ENCODE measurements around the gene SERPINE3.

The SERPINE3 gene

GRCh38 chr13:51328488-51328887 is 11.0 kb upstream of the SERPINE3 start:
- no peak for DNase-seq (ENCODE audit: low read depth)

GRCh38 chr13:51329606-51330005 is 9.9 kb upstream of the SERPINE3 start:
- no peak for DNase-seq (ENCODE audit: low read depth)

- DNase-seq (ENCODE audit: low read depth) = no peak
Observed at GRCh38 chr13:51330791-51331190, 8.7 kb upstream of the SERPINE3 start.

DNA sequence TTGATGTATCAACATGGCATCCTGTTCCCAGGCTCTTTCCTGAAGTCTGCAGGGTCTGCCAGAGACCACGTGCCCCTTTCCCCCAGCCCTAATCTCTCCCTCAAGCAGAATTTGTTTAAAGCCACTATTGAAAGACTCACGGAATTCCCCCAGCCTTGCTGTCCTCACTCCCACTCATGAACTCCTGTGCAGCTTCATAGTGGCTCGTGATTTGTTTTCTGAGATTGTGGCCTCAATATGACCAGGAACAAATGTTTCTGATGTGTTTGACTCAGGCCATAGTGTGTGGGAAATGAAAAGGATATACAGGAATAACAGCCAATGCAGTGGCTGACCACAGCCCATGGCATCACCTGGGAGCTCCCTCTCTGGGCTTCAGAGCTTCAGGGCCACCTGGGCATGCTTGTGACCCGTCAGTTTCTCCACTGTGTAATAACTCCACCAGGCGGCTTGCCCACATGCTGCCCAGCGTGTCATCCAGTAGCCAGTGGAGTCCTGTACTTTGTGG is 8.1 kb upstream of the SERPINE3 start:
- DNase-seq (ENCODE audit: low read depth) = no peak

- DNase-seq (ENCODE audit: low read depth) = no peak
Observed at GRCh38 chr13:51332566-51333361, 6.7 kb upstream of the SERPINE3 start.

DNA sequence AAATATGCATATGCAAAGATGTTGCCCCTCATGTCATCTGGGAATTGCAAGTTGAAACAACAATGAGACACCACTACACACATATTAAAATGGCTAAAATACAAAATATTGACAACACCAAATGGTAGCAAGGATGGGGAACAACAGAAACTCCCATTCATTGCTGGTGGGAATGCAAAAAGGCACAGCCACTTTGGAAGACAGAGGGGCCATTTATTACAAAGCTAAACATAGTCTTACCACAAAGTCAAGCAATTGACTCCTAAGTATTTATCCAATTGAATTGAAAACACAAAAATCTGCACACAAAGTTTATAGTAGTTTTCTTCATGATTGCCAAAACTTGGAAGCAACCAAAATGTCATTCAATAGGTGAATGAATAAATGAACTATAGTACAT is 6.1 kb upstream of the SERPINE3 start:
- no peak for DNase-seq (ENCODE audit: low read depth)

- DNase-seq (ENCODE audit: low read depth) = no peak
Observed at GRCh38 chr13:51333826-51334225, 5.7 kb upstream of the SERPINE3 start.

DNA sequence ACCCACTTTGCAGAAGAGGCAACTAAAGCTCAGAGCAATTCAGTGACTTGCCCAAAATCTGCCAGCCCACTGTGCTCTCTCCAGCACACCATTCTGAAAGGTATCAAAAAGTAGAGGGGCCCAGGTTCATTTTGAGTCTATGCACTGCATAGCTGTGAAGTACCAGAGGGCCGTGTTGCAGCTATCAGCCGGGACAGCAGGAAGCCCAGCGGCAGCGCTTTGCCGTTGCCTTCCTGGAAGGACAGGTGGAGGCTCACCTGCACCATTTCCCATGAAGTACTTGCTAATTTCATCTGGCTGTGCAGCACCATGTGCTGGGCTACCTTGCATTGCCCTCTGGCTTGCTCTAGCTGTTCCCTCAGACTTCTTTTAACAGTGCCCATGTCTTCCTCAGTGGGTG is 2.7 kb upstream of the SERPINE3 start:
- DNase-seq (ENCODE audit: low read depth) = no peak

- DNase-seq (ENCODE audit: low read depth) = no peak
Observed at GRCh38 chr13:51339952-51340732, 651 bp downstream of the SERPINE3 start.

DNA sequence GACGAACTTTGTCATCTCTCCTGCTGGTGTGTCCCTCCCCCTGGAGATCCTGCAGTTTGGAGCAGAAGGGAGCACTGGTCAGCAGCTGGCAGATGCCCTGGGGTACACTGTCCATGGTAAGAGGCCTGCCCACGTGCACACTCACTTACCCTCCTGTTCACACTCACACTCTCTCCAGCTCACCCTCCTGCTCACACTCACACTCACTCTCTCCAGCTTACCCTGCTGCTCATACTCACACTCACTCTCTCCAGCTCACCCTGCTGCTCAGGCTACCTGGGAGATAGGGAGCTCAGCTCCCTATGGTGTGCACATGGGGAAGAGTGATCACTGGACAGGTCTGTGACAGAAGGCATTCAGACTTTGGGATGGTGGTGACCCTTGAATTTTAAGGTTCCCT is 1.7 kb downstream of the SERPINE3 start:
- no peak for DNase-seq (ENCODE audit: low read depth)

DNA sequence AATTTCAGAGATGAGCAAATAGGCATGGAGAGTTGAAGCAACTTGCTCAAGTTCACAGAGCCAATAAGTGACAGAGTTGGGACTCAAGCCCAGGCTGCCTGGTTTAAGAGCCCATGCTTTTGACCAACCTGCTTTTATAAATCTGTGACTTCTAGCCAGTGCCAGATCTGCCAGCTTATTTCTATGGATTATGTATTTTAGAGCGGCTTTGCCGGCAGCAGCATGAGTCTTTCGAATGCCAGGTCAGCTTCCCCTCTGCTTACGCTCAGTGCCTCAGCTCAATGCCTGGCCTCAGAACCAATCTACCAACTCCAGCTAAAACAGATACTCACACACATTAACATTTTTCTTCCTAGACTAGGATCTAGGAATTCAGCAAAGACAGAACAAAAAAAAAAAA is 2.3 kb downstream of the SERPINE3 start:
- DNase-seq (ENCODE audit: low read depth) = no peak

- DNase-seq (ENCODE audit: low read depth) = no peak
Observed at GRCh38 chr13:51342706-51343105, 3.2 kb downstream of the SERPINE3 start.

DNA sequence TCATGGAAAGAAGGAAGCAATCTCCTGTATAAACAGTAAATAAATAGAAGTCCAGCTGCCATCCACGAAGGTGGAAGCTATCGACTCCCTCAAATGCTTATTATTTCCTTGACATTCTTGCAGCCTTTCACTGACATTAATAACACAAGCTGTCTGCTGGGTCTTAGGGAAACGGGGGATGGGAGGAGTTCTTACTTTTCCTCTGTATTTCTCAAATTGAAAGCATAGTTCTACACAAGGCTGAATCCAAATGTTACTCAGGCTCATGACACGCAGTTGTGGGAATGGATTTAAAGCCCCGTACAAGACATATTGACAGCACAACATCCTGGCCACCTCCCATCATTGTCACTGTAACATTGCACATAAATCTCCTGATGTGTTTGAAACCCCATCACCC is 4.0 kb downstream of the SERPINE3 start:
- DNase-seq (ENCODE audit: low read depth) = no peak

DNA sequence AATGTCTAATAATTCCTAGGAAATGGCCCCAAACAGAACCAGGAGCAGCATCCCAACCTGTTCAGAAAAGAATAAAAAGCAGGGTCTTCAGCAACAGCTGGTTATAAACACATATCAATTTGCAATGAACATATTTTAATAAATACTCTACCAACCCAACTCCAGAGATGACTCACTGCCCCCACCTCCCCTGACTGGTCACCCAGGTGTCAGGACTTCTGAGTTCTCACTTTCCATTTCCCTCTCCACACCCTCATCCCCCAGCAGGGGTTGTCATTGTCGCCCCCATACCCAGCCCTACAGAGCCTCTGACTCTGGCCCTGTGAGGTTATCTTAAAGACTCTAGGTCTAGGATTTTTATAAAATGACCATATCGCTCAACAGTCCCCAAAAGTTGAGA is 6.9 kb downstream of the SERPINE3 start:
- no peak for DNase-seq (ENCODE audit: low read depth)

DNA sequence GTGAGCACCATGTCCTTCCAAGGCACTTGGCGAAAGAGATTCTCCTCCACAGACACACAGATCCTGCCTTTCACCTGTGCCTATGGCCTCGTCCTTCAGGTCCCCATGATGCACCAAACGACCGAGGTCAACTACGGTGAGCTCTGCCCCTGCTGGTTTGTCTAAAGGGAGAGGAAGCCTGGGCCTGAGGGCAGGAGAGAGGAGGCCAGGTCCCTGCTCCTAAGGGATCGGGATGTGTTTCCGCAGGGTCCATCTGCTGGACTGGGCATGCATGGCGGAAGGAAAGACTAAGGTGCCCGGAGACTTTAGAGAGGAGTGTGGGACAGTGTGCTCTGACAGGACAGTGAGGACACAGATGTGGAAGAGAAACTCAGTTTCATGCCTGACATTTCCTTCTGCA is 7.6 kb downstream of the SERPINE3 start:
- DNase-seq (ENCODE audit: low read depth) = no peak

DNA sequence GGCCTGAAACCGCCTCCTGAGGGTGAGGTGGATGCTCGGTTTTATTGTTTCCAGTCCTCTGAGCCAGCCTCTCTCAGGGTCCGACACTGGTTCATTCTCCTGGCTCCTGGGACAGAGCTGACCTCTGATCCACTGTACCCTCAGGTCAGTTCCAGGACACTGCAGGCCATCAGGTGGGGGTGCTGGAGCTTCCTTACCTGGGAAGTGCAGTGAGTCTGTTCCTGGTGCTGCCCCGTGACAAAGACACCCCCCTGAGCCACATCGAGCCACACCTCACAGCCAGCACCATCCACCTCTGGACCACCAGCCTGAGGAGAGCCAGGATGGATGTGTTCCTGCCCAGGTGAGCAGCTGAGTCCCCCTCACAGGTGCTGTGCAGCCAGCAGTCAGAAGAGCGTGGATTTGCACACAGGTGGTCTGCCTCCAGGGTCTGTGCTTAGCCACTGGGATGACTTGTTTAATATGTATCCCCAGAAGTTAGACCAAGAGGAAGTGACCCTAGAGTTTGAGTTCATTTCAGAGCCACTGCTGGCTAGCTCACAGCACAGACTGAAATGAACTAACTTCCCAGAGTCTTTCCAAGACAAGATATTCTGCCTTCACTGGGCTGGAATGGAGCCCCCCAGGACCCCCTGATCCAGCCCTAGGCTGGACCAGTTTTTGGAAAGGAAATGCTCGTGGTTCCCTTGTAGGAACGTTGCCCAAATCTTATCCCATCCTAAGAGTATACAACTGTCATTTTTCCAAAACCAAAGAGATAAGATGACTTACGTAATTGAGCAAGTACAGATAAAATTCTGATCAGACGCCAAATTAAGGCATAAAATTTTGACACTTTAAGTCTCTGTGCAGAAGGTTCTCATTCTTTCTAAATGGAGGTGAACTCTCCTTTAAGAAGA is 8.8 kb downstream of the SERPINE3 start:
- DNase-seq (ENCODE audit: low read depth) = no peak

GRCh38 chr13:51349016-51349415 is 9.5 kb downstream of the SERPINE3 start:
- DNase-seq (ENCODE audit: low read depth) = no peak

- DNase-seq (ENCODE audit: low read depth) = no peak
Observed at GRCh38 chr13:51355217-51355616, 15.7 kb downstream of the SERPINE3 start.

DNA sequence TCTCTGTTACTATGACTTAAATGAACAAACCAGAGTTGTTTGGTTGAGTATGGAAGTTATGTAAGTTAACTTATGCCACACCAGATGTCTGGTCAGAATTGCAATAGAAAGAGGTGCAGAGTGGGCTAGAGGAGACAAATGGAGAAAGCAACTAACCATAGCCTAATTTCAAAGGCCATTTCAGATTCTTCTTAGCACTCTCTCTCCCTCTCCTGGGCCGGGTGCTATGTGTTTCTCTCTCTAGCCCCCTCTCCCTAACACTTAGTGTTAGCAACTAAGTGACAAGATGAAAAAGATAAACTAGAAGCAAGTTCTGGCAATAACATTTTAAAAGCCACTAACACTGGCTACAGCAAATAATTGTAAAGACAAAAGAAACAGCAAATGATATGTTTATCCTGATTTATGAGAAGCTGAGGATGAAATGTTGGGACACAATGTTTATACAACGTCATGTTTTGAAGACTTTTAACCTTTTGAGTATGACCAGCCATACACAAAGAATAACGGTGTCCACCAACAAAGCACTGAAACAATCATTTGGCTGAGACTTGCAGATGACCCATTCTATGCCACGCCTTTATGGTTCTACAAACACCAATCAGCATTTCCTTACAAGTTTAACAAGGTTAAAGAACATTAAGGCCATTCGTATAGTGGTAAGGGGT is 18.6 kb downstream of the SERPINE3 start:
- DNase-seq (ENCODE audit: low read depth) = no peak

GRCh38 chr13:51359352-51359751 is 19.9 kb downstream of the SERPINE3 start:
- no peak for DNase-seq (ENCODE audit: low read depth)

GRCh38 chr13:51360489-51360888 is 21.0 kb downstream of the SERPINE3 start:
- DNase-seq (ENCODE audit: low read depth) = no peak

DNA sequence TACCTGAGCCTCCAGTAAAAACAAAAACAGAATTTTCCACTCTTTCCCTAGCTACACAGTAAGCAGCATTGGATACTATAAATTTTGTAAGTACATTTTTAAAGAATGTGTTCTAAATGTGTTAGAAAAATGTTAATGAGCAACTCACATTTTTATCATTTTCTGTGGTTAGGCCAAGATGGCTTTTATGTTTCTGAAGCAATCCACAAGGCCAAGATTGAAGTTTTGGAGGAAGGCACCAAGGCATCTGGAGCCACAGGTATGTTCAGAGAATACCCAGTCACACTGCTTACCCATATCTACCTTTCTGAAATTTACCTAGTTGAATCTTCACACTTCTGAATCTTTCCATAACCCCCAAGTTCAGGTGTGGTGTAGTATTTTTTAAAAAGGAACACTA is 21.6 kb downstream of the SERPINE3 start:
- no peak for DNase-seq (ENCODE audit: low read depth)

All from stimulated activated CD4-positive, alpha-beta T cell treated with anti-CD3 and anti-CD28 coated beads, Interleukin-2, amount 100 ng/mL, for 4 hours (primary cell).